ENCODE results near the gene CDH10.

CDH10 gene

DNA sequence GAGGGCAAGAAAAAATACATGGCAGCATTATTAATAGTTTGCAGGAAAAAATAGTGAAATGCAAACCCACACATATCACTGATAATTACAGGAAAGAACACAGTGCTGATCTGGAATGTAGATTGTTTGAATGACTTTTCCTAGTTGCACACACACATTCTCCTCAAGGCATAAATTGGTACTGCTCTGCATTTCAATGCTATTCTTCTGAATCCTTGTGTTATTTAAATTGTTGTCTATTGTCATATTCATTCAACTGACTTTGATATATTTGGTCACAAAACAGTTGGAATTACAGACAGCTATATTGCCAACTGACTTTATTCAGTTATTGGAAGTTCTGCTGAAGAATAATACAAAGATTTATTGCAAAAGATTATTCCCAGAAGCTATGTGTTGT lies 139.5 kb downstream of the CDH10 start:
- H3K4me3 ChIP-seq (ENCODE audit: low read depth, low read length), result no peak overlapping the region
- TF ChIP-seq, protein P1, sequence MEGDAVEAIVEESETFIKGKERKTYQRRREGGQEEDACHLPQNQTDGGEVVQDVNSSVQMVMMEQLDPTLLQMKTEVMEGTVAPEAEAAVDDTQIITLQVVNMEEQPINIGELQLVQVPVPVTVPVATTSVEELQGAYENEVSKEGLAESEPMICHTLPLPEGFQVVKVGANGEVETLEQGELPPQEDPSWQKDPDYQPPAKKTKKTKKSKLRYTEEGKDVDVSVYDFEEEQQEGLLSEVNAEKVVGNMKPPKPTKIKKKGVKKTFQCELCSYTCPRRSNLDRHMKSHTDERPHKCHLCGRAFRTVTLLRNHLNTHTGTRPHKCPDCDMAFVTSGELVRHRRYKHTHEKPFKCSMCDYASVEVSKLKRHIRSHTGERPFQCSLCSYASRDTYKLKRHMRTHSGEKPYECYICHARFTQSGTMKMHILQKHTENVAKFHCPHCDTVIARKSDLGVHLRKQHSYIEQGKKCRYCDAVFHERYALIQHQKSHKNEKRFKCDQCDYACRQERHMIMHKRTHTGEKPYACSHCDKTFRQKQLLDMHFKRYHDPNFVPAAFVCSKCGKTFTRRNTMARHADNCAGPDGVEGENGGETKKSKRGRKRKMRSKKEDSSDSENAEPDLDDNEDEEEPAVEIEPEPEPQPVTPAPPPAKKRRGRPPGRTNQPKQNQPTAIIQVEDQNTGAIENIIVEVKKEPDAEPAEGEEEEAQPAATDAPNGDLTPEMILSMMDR (IDR thresholded peaks at IDR 0.05; ENCODE audit: insufficient read depth, low read depth, low read length, missing control alignments), result no peak
- no peak for DNase-seq (ENCODE audit: low read depth)

DNA sequence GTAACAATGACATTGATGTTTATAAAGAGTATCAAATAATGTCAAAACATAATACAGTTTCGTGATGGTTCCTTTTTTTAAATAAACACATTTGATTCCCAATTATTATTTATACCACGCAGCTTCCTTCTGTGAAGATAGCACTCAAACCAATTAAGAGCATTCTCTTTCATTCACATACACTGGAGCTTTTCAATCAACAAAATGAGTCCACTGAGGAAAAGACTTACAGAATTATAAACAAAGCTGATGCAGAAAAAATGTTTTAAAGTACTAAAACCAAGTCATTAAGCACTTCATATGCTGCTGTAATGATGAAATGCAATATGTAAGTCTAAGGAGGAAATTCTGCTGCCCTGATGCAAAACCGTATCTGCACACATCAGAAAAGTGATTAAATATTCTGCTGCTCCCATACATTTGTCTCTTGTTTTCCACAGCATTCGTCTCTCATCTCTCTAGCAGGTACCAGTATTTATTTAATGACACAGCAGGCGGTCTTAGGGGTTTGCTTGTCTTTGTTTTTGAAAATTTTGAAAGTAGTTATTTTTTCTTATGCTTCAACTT lies 147.1 kb downstream of the CDH10 start:
- DNase-seq (ENCODE audit: low read depth), result no peak
- TF ChIP-seq, protein P1 (IDR thresholded peaks at IDR 0.05; ENCODE audit: insufficient read depth, low read depth, low read length, missing control alignments), result no peak
- H3K4me3 ChIP-seq (ENCODE audit: low read depth, low read length), result no peak overlapping the region

DNA sequence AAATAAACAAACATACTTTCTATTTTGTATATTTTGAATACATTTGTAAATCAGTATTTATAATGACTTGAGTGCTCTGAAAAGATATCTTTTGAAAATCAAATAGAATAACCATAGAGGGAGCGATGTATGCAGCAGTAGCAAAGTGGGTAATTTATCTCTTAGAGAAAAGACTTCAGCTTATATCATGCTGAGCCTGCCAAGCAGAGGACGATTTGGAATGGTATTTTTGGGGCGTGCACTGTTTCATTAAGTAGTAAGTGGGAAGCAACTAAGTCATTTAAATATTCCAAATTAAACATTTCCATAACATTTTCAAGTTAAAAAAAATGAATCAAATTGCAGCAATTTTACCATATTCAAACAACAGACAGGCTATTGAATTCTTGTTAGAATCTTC lies 147.6 kb downstream of the CDH10 start:
- no peak for DNase-seq (ENCODE audit: low read depth)

DNA sequence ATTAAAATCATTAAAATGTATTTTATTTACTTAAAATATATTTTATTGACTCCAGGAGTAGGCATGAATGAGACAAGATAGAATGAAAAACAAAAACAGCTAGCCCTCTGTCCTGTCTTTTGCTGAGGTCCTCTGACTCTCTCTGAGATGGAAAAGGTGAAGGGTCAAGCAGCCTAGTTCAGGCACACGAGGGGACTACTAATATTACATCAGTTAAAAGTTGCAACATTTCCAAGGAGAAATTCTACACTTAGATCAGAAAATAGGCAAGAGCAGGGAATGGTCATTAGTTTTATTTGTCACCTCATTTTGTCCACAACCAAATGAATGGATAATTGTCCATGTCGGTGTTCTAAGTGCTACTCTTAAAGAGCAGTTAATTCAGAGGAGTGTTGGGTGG lies 148.5 kb downstream of the CDH10 start:
- no peak for DNase-seq (ENCODE audit: low read depth)
- TF ChIP-seq, protein P1 (IDR thresholded peaks at IDR 0.05; ENCODE audit: insufficient read depth, low read depth, low read length, missing control alignments), result no peak
- H3K4me3 ChIP-seq (ENCODE audit: low read depth, low read length), result no peak overlapping the region

More for the DNA sequence above, 147.6 kb downstream of the CDH10 start:
- TF ChIP-seq, protein P1 (IDR thresholded peaks at IDR 0.05; ENCODE audit: insufficient read depth, low read depth, low read length, missing control alignments), result no peak
- no peak overlapping the region for H3K4me3 ChIP-seq (ENCODE audit: low read depth, low read length)

DNA sequence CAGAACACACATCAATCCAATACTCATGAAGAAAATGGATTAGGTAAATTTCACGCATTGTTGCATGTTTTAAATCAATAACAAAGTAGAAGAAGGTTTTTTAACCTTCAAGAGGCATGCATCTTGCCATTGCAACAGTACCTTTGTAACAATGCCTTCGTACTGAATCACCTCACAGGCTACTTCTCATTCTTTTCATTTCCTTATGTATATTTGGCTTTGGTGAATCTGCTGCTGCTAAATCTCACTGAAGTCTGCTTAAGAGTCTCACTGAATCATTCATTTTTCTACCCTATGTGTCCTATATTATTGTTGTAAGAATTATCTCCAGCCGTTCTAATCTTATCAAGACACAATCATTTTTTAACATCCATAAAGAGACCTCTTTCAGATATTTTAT lies 152.5 kb downstream of the CDH10 start:
- H3K4me3 ChIP-seq (ENCODE audit: low read depth, low read length), result no peak overlapping the region
- TF ChIP-seq, protein P1 (IDR thresholded peaks at IDR 0.05; ENCODE audit: insufficient read depth, low read depth, low read length, missing control alignments), result no peak

DNA sequence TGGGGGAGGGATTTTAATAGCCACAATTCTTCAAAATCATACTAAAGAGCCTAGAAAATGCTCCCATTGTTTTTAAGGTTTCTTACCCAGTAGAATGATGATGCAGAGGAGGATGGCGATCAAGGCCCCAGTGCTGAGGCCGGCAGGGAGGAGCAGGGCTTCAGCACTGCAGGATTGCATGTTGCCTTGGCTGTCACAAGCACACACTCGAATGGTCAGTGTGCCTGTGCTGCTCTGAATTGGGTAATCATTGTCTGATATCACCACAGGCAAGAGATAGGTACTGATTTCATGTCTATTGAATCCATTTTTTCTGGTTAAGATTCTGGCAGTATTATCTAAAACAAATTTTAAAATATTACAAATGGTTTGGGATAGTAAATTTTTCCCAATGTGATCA lies 153.3 kb downstream of the CDH10 start:
- TF ChIP-seq, protein P1 (IDR thresholded peaks at IDR 0.05; ENCODE audit: insufficient read depth, low read depth, low read length, missing control alignments), result no peak
- no peak overlapping the region for H3K4me3 ChIP-seq (ENCODE audit: low read depth, low read length)
- DNase-seq (ENCODE audit: low read depth), result no peak

More for the DNA sequence above, 152.5 kb downstream of the CDH10 start:
- DNase-seq (ENCODE audit: low read depth), result no peak
